HG02870 (cell line): ENCODE data around the gene ATP8A1.

ENCODE experiments used
- ATAC-seq: cut with Tn5 transposase; IDR thresholded peaks from one replicate; pipeline ENCODE4 v1.9.1; 2021; ENCODE audit warnings: mild to moderate bottlenecking, moderate library complexity; ENCODE audit not compliant: unreplicated experiment

ATP8A1 gene

GRCh38 chr4:42628740-42629139 is 28.2 kb downstream of the ATP8A1 start:
- no peak for ATAC-seq

- ATAC-seq: peak; percentile 86
Observed at GRCh38 chr4:42627885-42628646, 28.8 kb downstream of the ATP8A1 start.

- ATAC-seq: no peak
Observed at GRCh38 chr4:42626629-42627146, 30.2 kb downstream of the ATP8A1 start.

- ATAC-seq: no peak
Observed at GRCh38 chr4:42625329-42625728, 31.6 kb downstream of the ATP8A1 start.

- ATAC-seq: no peak
Observed at GRCh38 chr4:42624551-42624950, 32.4 kb downstream of the ATP8A1 start.

GRCh38 chr4:42618023-42618422 is 38.9 kb downstream of the ATP8A1 start:
- no peak for ATAC-seq

GRCh38 chr4:42617030-42617429 is 39.9 kb downstream of the ATP8A1 start:
- ATAC-seq: no peak

GRCh38 chr4:42616572-42616971 is 40.3 kb downstream of the ATP8A1 start:
- no peak for ATAC-seq

GRCh38 chr4:42615131-42615763 is 41.7 kb downstream of the ATP8A1 start:
- ATAC-seq: no peak

GRCh38 chr4:42612898-42613297 is 44.0 kb downstream of the ATP8A1 start:
- no peak for ATAC-seq

GRCh38 chr4:42610941-42611340 is 46.0 kb downstream of the ATP8A1 start:
- ATAC-seq: no peak

- ATAC-seq: no peak
Observed at GRCh38 chr4:42609051-42609450, 47.9 kb downstream of the ATP8A1 start.

GRCh38 chr4:42608551-42608950 is 48.4 kb downstream of the ATP8A1 start:
- no peak for ATAC-seq

GRCh38 chr4:42607011-42607726 is 49.7 kb downstream of the ATP8A1 start:
- no peak for ATAC-seq

- no peak for ATAC-seq
Observed at GRCh38 chr4:42605264-42605663, 51.6 kb downstream of the ATP8A1 start.

- no peak for ATAC-seq
Observed at GRCh38 chr4:42603862-42604261, 53.0 kb downstream of the ATP8A1 start.

GRCh38 chr4:42600578-42600977 is 56.3 kb downstream of the ATP8A1 start:
- peak; percentile 71 for ATAC-seq

- ATAC-seq: peak; percentile 76
Observed at GRCh38 chr4:42596918-42597317, 60.0 kb downstream of the ATP8A1 start.

- ATAC-seq: no peak
Observed at GRCh38 chr4:42594888-42595287, 62.0 kb downstream of the ATP8A1 start.

- no peak for ATAC-seq
Observed at GRCh38 chr4:42588909-42589308, 68.0 kb downstream of the ATP8A1 start.

GRCh38 chr4:42586775-42587174 is 70.1 kb downstream of the ATP8A1 start:
- no peak for ATAC-seq

GRCh38 chr4:42579903-42580302 is 77.0 kb downstream of the ATP8A1 start:
- no peak for ATAC-seq
